Upper lobe of left lung (tissue), 6 donors: ENCODE results near the gene CMTM4. TPM values are rescaled to one million over a fixed set of nuclear protein-coding genes. Genes with fewer than 3 reads are reported as not detected.

ENCODE experiments used
- ATAC-seq, 2 donors: fragments of 200-7000 bp; cut with Tn5 transposase; one replicate each; pipeline ENCODE4 v1.9.1; 2022; ENCODE audit warnings: mild to moderate bottlenecking in 2 of 2, moderate library complexity in 2 of 2; ENCODE audit not compliant: low FRiP score in 2 of 2
- DNase-seq, 2 donors: peaks; one replicate each; pipeline ENCODE4 v3.0.0-alpha.2; 2019 to 2020
- H3K27ac ChIP-seq, 4 donors: fragments of 200-600 bp; sonication (generic); one replicate each; pipeline ENCODE4 v1.5.1; 2016 to 2019
- H3K27me3 ChIP-seq, 4 donors: fragments of 200-600 bp; sonication (generic); one replicate each; pipeline ENCODE4 v1.5.1; 2017 to 2019
- H3K36me3 ChIP-seq, 4 donors: fragments of 200-600 bp; sonication (generic); one replicate each; pipeline ENCODE4 v1.5.1; 2016 to 2019
- H3K4me1 ChIP-seq, 4 donors: fragments of 200-600 bp; sonication (generic); one replicate each; pipeline ENCODE4 v1.5.1; 2018 to 2019
- H3K4me3 ChIP-seq, 4 donors: fragments of 200-600 bp; sonication (generic); one replicate each; pipeline ENCODE4 v1.5.1; 2017 to 2019; ENCODE audit warnings: mild to moderate bottlenecking in 2 of 4, moderate library complexity in 1 of 4
- H3K9me3 ChIP-seq, 4 donors: fragments of 200-600 bp; sonication (generic); one replicate each; pipeline ENCODE4 v1.5.1; 2018 to 2019
- CTCF ChIP-seq, 6 experiments: fragments of 450-650 bp in 4 of 6; fragments of 200-600 bp in 2 of 6; sonication (generic) in 2 of 6; IDR thresholded peaks; one replicate each; pipeline ENCODE4 v1.5.1; 2016 to 2019; ENCODE audit warnings: antibody characterized with exemption in 6 of 6
- EP300 ChIP-seq, 4 donors: sonication (generic); formaldehyde crosslinking; IDR thresholded peaks; one replicate each; pipeline ENCODE4 v1.5.1; 2017; ENCODE audit warnings: antibody characterized with exemption in 4 of 4, control low read depth in 2 of 4
- POLR2A ChIP-seq, 4 donors: fragments of 450-650 bp; IDR thresholded peaks; one replicate each; pipeline ENCODE4 v1.5.1; 2016 to 2017; ENCODE audit warnings: antibody characterized with exemption in 4 of 4, mild to moderate bottlenecking in 2 of 4
- POLR2AphosphoS5 ChIP-seq, 2 donors: sonication (generic); formaldehyde crosslinking; IDR thresholded peaks; one replicate each; pipeline ENCODE4 v1.5.1; 2017; ENCODE audit warnings: antibody characterized with exemption in 2 of 2
- WGBS, 2 donors: methylation state at CpG; one replicate each; pipeline ENCODE4 v1.1.5; 2017 to 2018; 5-methylcytosine and 5-hydroxymethylcytosine counted together
- total RNA-seq, 6 donors: library from RNA; depleted of rRNA in 4 of 6; stranded (reverse); fragments of >200 nt in 4 of 6; gene quantifications; one replicate each; pipeline versions ENCODE4 v1.1.0 to v1.2.1, GENCODE V29; 2016 to 2021
- donor health status: DM: no; HTN: no; CAD: no; lungs with moderate emphysema.
- donor health status: DM: no; HTN: yes; CAD: no; lungs with severe emphysema.

Gene CMTM4
- total RNA-seq, 6 donors from 2014 or later: 35.6 to 82.1 (median 55.1) TPM

GRCh38 chr16:66641387-66641786, 55.2 kb downstream of the CMTM4 start:
- Histone ChIP-seq H3K27ac (no peak overlapping the region), H3K27me3 (no peaks in the 10 kb centered on the region), H3K36me3 (no peaks in the 10 kb centered on the region), H3K4me1 (no peaks in the 10 kb centered on the region), H3K4me3 (no peak overlapping the region), H3K9me3 (no peaks in the 10 kb centered on the region)
- TF ChIP-seq CTCF (IDR thresholded peaks at IDR 0.05) (no peak), EP300 (IDR thresholded peaks at IDR 0.05) (no peak)
- no peak for ATAC-seq
- DNase-seq: no peak
- WGBS, 2 donors: 94 to 100% methylated on average over 1 of the region's 1 CpG

- no peak for DNase-seq
- peak in 1 of 2 donors; percentile 11 for ATAC-seq
- H3K4me1 ChIP-seq: no peaks in the 10 kb centered on the region
- peaks cover 0 to under 1% (median 0%) of the 10 kb centered on the region in 4 donors for H3K36me3 ChIP-seq
- WGBS, 2 donors: 82 to 90% methylated on average over 3 of the region's 3 CpGs
- no peaks in the 10 kb centered on the region for H3K27me3 ChIP-seq
- H3K9me3 ChIP-seq: no peaks in the 10 kb centered on the region
- no peak overlapping the region for H3K4me3 ChIP-seq
- no peak for TF ChIP-seq EP300 (IDR thresholded peaks at IDR 0.05)
- TF ChIP-seq POLR2AphosphoS5 (IDR thresholded peaks at IDR 0.05): no peak
- no peak for TF ChIP-seq POLR2A (IDR thresholded peaks at IDR 0.05)
- no peak for TF ChIP-seq CTCF (IDR thresholded peaks at IDR 0.05)
- H3K27ac ChIP-seq: no peak overlapping the region
These were observed 55.7 kb downstream of the CMTM4 start for GRCh38 chr16:66640724-66641314.

GRCh38 chr16:66639091-66639885, 57.3 kb downstream of the CMTM4 start:
- H3K27ac ChIP-seq: no peak overlapping the region
- peaks cover 0 to 8% (median 3%) of the 10 kb centered on the region in 4 donors for H3K36me3 ChIP-seq
- no peaks in the 10 kb centered on the region for H3K4me1 ChIP-seq
- H3K27me3 ChIP-seq: no peaks in the 10 kb centered on the region
- WGBS, 2 donors: 87 to 90% methylated on average over 6 of the region's 6 CpGs
- H3K9me3 ChIP-seq: no peaks in the 10 kb centered on the region
- H3K4me3 ChIP-seq: no peak overlapping the region
- ATAC-seq (no peak), DNase-seq (no peak)
- TF ChIP-seq CTCF (IDR thresholded peaks at IDR 0.05): no peak
- no peak for TF ChIP-seq EP300 (IDR thresholded peaks at IDR 0.05)
- no peak for TF ChIP-seq POLR2AphosphoS5 (IDR thresholded peaks at IDR 0.05)
- no peak for TF ChIP-seq POLR2A (IDR thresholded peaks at IDR 0.05)

- no peaks in the 10 kb centered on the region for H3K4me1 ChIP-seq
- ATAC-seq: no peak
- no peak overlapping the region for H3K27ac ChIP-seq
- no peak overlapping the region for H3K4me3 ChIP-seq
- WGBS, 2 donors: 81 to 89% methylated on average over 3 of the region's 3 CpGs
- H3K36me3 ChIP-seq: peaks cover 0 to 8% (median 3%) of the 10 kb centered on the region in 4 donors
- H3K27me3 ChIP-seq: no peaks in the 10 kb centered on the region
- TF ChIP-seq CTCF (IDR thresholded peaks at IDR 0.05) (no peak), POLR2A (IDR thresholded peaks at IDR 0.05) (no peak), POLR2AphosphoS5 (IDR thresholded peaks at IDR 0.05) (no peak), EP300 (IDR thresholded peaks at IDR 0.05) (no peak)
- no peak for DNase-seq
- no peaks in the 10 kb centered on the region for H3K9me3 ChIP-seq
These were observed 58.7 kb downstream of the CMTM4 start for GRCh38 chr16:66637806-66638205.
